Measurements from ENCODE around the gene KCNG4.

DNA sequence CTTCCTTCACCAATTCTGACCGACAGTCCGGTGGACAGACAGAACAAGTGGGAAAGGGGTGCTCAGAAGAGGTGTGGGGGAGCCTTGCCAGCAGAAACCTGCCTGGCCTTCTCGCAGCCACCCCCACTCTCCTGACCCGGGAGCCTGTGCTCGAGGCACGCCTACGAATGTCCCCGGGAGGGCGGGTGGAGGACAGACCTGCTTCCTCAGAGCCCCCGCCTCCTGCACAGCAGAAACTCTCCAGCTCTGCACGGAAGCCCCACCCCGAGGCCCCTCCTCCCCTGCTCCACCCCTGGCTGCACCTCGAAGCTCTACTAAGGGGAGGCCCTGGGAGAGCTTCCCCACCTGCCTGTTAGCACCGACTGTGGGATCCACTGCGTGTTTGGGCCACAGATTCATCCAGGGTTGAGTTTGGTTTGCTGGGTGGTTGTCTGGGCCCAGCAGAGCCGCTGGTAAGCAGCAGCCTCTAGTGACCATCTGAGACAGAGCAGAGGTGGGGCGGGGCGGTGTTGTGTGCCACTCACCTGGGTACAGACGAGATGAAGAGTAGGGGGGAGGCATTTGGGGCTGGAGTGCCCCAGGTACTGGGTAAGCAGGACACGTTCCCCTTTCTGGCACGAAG, 59.2 kb downstream of the KCNG4 start:
- TF ChIP-seq, protein P1, sequence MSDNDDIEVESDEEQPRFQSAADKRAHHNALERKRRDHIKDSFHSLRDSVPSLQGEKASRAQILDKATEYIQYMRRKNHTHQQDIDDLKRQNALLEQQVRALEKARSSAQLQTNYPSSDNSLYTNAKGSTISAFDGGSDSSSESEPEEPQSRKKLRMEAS (IDR thresholded peaks at IDR 0.05) = no peak
- no peak for TF ChIP-seq TAF1 (conservative IDR thresholded peaks at IDR 0.05)
- no peak for TF ChIP-seq EGR1 (IDR thresholded peaks at IDR 0.05; ENCODE audit: low read depth in 2 of 2)

All from liver (tissue), 2 donors.